Neural progenitor cell (in vitro differentiated cells): ENCODE data around the gene PALB2.

ENCODE experiments used
- CTCF ChIP-seq: fragments of 200-600 bp; sonication (generic); IDR thresholded peaks from 2 replicates; pipeline ENCODE4 v1.5.1; 2017; ENCODE audit warnings: antibody characterized with exemption, mild to moderate bottlenecking
- EZH2 ChIP-seq: fragments of 200-600 bp; sonication (generic); IDR thresholded peaks from 2 replicates; pipeline ENCODE4 v1.6.1; 2017; ENCODE audit warnings: antibody characterized with exemption, mild to moderate bottlenecking, moderate library complexity

GRCh38 chr16:23670137-23670776 lies 29.1 kb upstream of the PALB2 start:
- TF ChIP-seq CTCF (no peak), EZH2 (no peak)
